PC-9 (cell line): ENCODE measurements around the gene HES2. TPM values are rescaled to one million over a fixed set of nuclear protein-coding genes. Genes with fewer than 3 reads are reported as not detected.
"Not testable (repeated sequence)": the region's sequence is repeated elsewhere in the genome, so short reads cannot be mapped to it uniquely, and the experiment has no call there.

Experiments used
- BruUV-seq: library from RNA; stranded (reverse); fragments of 400-500 nt; replicated peaks from 2 replicates; lab custom pipeline; 2021; lab: Mats Ljungman, UMichigan
- CTCF ChIA-PET: fragments of 300-600 bp; sonication (Branson Sonifier 250); formaldehyde crosslinking; loops from one replicate; lab custom pipeline; 2022; ENCODE audit warnings: antibody characterized with exemption; lab: Charles Lee
- POLR2A ChIA-PET: fragments of 300-600 bp; sonication (Branson Sonifier 250); formaldehyde crosslinking; loops from one replicate; lab custom pipeline; 2022; ENCODE audit warnings: antibody characterized with exemption; ENCODE audit not compliant: unreplicated experiment; lab: Charles Lee
- DNase-seq, 2 experiments: peaks; one replicate each; pipeline versions ENCODE4 v3.0.0 to v3.0.0-alpha.2; 2015 to 2022; ENCODE audit warnings: mixed read lengths in 1 of 2
- H2AFZ ChIP-seq: fragments of 200-600 bp; sonication (generic); 2 replicates; pipeline ENCODE4 v1.8.1; 2017; ENCODE audit warnings: antibody characterized with exemption
- H3F3A ChIP-seq: fragments of 200-600 bp; sonication (generic); 2 replicates; pipeline ENCODE4 v1.8.1; 2017; ENCODE audit warnings: antibody characterized with exemption, mild to moderate bottlenecking, low read depth; ENCODE audit not compliant: insufficient read depth
- H3K27ac ChIP-seq: fragments of 200-600 bp; sonication (generic); 2 replicates; pipeline ENCODE4 v1.6.1; 2016; ENCODE audit warnings: mixed run types
- H3K27me3 ChIP-seq: fragments of 200-600 bp; sonication (generic); 2 replicates; pipeline ENCODE4 v1.6.1; 2016; ENCODE audit warnings: low read depth, mixed run types; ENCODE audit not compliant: insufficient read depth
- H3K36me3 ChIP-seq: fragments of 200-600 bp; sonication (generic); 2 replicates; pipeline ENCODE4 v1.6.1; 2016; ENCODE audit warnings: low read depth, mixed run types
- H3K4me1 ChIP-seq: fragments of 200-600 bp; sonication (generic); replicated peaks from 2 replicates; pipeline ENCODE4 v1.6.1; 2016; ENCODE audit warnings: mixed run types; ENCODE audit not compliant: insufficient read depth
- H3K4me2 ChIP-seq: fragments of 200-600 bp; sonication (generic); 2 replicates; pipeline ENCODE4 v1.6.1; 2017; ENCODE audit warnings: mixed run types
- H3K4me3 ChIP-seq: fragments of 200-600 bp; sonication (generic); 2 replicates; pipeline ENCODE4 v1.6.1; 2016; ENCODE audit warnings: mixed run types
- H3K79me2 ChIP-seq: fragments of 200-600 bp; sonication (generic); 2 replicates; pipeline ENCODE4 v1.6.1; 2017; ENCODE audit warnings: low read depth, mixed run types
- H3K9me2 ChIP-seq: fragments of 200-600 bp; sonication (generic); 2 replicates; pipeline ENCODE4 v1.8.1; 2017; ENCODE audit warnings: mild to moderate bottlenecking; ENCODE audit not compliant: insufficient read depth
- H3K9me3 ChIP-seq: fragments of 200-600 bp; sonication (generic); 2 replicates; pipeline ENCODE4 v1.8.1; 2016; ENCODE audit warnings: low read depth; ENCODE audit not compliant: insufficient read depth
- H4K20me1 ChIP-seq: fragments of 200-600 bp; sonication (generic); 2 replicates; pipeline ENCODE4 v1.8.1; 2017; ENCODE audit not compliant: insufficient read depth
- EZH2 ChIP-seq: fragments of 200-600 bp; sonication (generic); IDR thresholded peaks from 2 replicates; pipeline ENCODE4 v1.8.0; 2017; ENCODE audit warnings: antibody characterized with exemption, low read depth
- intact Hi-C: fragments of 100-400 bp; cut with micrococcal nuclease; formaldehyde crosslinking; loops from one replicate; pipeline ENCODE4 v1.10.0; 2022; ENCODE audit not compliant: unreplicated experiment
- total RNA-seq: library from RNA; stranded (reverse); gene quantifications from 2 replicates; pipeline ENCODE4 v1.2.3, GENCODE V29; 2021
- TF ChIP-seq, protein P1 (sequence below): fragments of 200-600 bp; sonication (generic); conservative IDR thresholded peaks from 2 replicates; pipeline ENCODE4 v1.6.1; 2017; ENCODE audit warnings: mixed run types, antibody characterized with exemption, mild to moderate bottlenecking, moderate library complexity

The HES2 gene
- total RNA-seq, 1 experiment from 2014 or later = 2.1 TPM

DNA sequence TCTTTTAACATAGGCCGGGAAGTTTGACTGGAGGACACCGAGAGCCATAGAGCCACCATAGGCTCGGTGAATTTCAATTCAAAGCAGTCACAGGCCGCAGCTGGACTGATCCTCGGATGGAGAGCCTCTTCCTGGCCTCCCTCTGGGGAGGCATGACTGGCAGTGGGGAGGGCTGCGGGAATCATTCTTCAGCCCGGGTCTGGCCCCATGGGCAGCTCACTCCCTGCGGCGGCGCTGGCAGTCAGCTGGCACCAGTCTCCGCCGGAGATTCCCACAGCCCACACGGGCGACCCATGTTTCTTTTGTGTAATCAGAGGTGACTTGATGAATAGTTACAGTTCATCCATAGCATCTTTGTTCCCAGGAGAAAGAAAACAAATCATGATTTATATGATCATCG lies 15.4 kb upstream of the HES2 start:
- no peak overlapping the region for H3K4me3 ChIP-seq
- TF ChIP-seq, protein P1, sequence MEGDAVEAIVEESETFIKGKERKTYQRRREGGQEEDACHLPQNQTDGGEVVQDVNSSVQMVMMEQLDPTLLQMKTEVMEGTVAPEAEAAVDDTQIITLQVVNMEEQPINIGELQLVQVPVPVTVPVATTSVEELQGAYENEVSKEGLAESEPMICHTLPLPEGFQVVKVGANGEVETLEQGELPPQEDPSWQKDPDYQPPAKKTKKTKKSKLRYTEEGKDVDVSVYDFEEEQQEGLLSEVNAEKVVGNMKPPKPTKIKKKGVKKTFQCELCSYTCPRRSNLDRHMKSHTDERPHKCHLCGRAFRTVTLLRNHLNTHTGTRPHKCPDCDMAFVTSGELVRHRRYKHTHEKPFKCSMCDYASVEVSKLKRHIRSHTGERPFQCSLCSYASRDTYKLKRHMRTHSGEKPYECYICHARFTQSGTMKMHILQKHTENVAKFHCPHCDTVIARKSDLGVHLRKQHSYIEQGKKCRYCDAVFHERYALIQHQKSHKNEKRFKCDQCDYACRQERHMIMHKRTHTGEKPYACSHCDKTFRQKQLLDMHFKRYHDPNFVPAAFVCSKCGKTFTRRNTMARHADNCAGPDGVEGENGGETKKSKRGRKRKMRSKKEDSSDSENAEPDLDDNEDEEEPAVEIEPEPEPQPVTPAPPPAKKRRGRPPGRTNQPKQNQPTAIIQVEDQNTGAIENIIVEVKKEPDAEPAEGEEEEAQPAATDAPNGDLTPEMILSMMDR = no peak
- no peak for TF ChIP-seq EZH2
- peaks cover 9% of the 10 kb centered on the region for H3K4me1 ChIP-seq
- H3K79me2 ChIP-seq = no peaks in the 10 kb centered on the region
- no peak overlapping the region for H2AFZ ChIP-seq
- no TSS peak for BruUV-seq
- ChIA-PET CTCF (no interaction called here), POLR2A (no interaction called here)
- H3K27ac ChIP-seq = no peak overlapping the region
- DNase-seq = no peak
- no peaks in the 10 kb centered on the region for H3K27me3 ChIP-seq
- H4K20me1 ChIP-seq = no peaks in the 10 kb centered on the region
- no peaks in the 10 kb centered on the region for H3K9me3 ChIP-seq
- no peaks in the 10 kb centered on the region for H3K9me2 ChIP-seq
- no peaks in the 10 kb centered on the region for H3K36me3 ChIP-seq
- intact Hi-C loops = no loop called here
- peaks cover 10% of the 10 kb centered on the region; the same call in 1 of the 2 replicates for H3F3A ChIP-seq
- H3K4me2 ChIP-seq = no peak overlapping the region

DNA sequence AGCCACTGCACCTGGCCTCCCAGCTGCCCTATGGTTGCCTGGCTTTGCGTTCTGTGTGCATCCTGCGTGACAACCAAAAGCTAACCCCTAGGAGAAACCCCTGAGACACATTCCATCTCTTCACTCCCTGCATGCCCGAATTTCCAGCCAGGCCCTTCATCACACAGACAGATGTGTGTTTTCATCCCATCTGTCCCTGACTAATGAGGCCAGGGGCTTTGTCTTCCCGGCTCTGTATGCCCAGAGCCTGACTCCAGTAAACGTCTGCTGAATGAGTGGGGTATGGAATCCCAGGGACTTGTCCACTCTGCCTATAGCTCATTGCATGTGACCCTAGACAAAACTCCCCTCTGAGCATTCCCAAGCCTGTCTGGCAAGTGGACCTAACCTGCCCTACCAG lies 14.5 kb upstream of the HES2 start:
- Histone ChIP-seq H3K79me2 (no peaks in the 10 kb centered on the region), H3K36me3 (no peaks in the 10 kb centered on the region), H3K27me3 (no peaks in the 10 kb centered on the region), H3K9me2 (no peaks in the 10 kb centered on the region), H3K4me1 (peaks cover 10% of the 10 kb centered on the region), H3K9me3 (no peaks in the 10 kb centered on the region), H4K20me1 (no peaks in the 10 kb centered on the region), H3F3A (peaks cover 7% of the 10 kb centered on the region; the same call in 1 of the 2 replicates), H2AFZ (no peak overlapping the region), H3K4me2 (no peak overlapping the region), H3K27ac (no peak overlapping the region), H3K4me3 (no peak overlapping the region)
- TF ChIP-seq, protein P1 = no peak
- TF ChIP-seq EZH2 = no peak
- intact Hi-C loops = no loop called here
- BruUV-seq = no TSS peak
- CTCF ChIA-PET = no interaction called here
- POLR2A ChIA-PET = no interaction called here
- DNase-seq = no peak

DNA sequence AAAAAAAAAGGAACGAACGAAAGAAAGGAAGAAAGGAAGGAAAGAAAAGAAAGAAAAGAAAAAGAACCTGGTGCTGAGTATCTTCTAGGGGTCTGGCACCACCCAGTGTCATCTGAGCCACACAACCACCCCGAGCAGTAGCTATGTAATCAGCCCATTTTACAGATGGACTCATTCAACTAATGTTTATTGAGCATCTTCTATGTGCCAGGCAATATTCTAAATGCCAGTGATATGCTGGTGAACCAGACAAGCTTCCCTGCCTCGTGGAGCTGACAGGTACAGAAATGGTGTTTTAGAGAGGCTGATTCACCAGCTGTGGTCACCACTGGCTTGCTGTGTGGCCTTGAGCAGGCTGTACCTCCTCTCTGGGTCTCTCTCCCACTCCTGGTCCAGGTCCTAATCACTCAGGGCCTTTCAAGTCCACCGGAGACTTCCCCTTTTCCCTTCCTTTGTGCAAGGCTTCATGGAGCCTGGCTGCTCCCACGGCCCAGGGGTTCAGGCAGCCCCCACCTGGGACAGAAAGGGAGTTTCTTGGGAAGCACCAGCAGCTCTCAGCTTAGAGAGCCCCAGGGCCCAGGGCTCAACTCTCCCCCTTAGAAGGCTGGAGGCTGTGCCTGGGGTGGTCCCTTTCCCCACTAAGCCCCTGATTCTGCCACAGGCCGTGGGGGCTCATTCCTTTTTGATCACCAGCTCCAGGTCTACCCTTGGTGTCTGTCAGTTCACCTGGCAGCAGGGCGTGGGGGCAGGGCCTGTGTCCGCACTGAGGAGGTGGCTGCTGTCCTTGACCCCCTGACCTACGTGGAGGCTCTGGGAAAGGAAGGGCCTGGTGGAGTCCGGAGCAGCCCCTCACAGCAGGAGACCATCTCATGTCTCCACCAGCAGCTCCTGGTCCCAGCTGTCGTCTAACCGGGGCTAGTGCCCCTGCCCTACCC lies 12.2 kb upstream of the HES2 start:
- H3K4me1 ChIP-seq = peaks cover 22% of the 10 kb centered on the region
- H3K27me3 ChIP-seq, H3K4me3 ChIP-seq, H3F3A ChIP-seq, intact Hi-C loops, H3K9me2 ChIP-seq, H3K9me3 ChIP-seq, H4K20me1 ChIP-seq, DNase-seq, H3K27ac ChIP-seq, BruUV-seq, H3K36me3 ChIP-seq, H3K79me2 ChIP-seq, H2AFZ ChIP-seq, CTCF ChIA-PET, H3K4me2 ChIP-seq: not testable (repeated sequence)
- POLR2A ChIA-PET = interaction anchor here (0.7 kb wide), 1 partner anchor 9 kb away, joined by 7 read pairs; no protein-coding TSS in a partner anchor

DNA sequence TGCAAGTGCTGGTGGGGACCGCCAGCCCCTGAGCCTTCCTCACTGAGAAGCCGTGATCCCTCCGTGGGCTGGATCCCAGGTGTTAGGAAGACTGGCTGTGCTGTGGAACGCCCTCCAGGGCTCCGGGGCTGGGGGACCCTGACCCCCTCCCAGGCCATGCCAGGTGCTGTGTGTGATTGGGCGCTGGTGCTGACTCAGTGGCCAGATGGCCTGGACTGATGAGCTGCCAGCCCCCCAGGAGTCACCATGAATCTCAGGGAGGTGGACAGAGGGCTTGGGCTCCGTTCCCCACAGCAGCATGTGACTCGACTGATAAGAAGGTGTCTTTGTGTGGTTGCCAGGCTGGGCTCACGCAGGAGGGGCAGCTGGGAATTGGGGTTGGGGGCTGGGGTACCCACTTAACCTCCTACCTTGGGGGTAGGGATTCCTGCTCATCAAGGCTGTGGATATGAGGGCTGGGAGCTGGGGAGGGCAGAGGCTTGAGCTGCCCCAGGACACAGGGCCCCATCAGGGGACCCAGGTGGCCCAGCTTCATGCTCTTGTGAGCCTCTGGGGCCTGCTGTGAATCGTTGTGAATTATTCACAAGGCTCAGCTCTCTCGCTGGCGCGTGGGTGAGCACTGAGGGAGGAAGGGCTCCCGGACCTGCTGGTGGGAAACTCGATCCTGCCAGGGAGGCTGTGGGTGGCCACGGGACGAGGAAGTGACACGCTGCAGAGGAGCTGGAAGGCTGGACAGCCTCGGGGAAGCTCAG lies 10.1 kb upstream of the HES2 start:
- H4K20me1 ChIP-seq, H3K36me3 ChIP-seq, H3K27ac ChIP-seq, H3F3A ChIP-seq, H3K27me3 ChIP-seq, H3K4me3 ChIP-seq, BruUV-seq, H3K79me2 ChIP-seq, CTCF ChIA-PET, POLR2A ChIA-PET, H3K9me3 ChIP-seq, H3K4me2 ChIP-seq, H2AFZ ChIP-seq, H3K9me2 ChIP-seq, DNase-seq: not testable (repeated sequence)
- H3K4me1 ChIP-seq = peaks cover 26% of the 10 kb centered on the region
- intact Hi-C loops = loop anchor here (5.0 kb wide), 1 partner anchor 78 kb away; no protein-coding TSS in a partner anchor

DNA sequence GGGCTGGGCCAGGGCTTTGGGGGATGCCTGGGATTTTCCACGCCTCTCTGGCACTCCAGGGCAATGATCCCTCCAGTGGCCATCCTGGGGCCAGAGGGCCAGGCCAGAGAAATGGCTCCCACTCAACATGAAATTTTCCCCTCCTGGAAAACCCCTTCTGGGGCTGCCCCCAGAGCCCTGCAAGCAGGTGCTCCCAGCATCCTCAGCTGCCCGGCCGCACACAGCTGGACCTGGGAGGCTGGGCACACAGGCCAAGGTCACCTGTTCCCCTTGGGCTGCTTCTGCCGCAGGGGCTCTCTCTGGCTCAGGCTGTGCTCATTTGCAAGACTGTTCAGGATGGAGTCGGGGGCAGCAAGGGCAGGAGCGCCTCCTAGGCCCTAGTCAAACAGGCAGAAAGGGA lies 8.7 kb upstream of the HES2 start:
- H3K27ac ChIP-seq, DNase-seq, H3K9me2 ChIP-seq, CTCF ChIA-PET, BruUV-seq, H4K20me1 ChIP-seq, H3F3A ChIP-seq, H2AFZ ChIP-seq, H3K9me3 ChIP-seq, H3K4me2 ChIP-seq, H3K79me2 ChIP-seq, H3K4me3 ChIP-seq, H3K36me3 ChIP-seq, H3K27me3 ChIP-seq: not testable (repeated sequence)
- intact Hi-C loops = loop anchor here (5.0 kb wide), 1 partner anchor 76 kb away; no protein-coding TSS in a partner anchor
- peaks cover 26% of the 10 kb centered on the region for H3K4me1 ChIP-seq
- POLR2A ChIA-PET = interaction anchor here (0.7 kb wide), 1 partner anchor 78 kb away, joined by 4 read pairs; no protein-coding TSS in a partner anchor
